Neutrophil (primary cell): ENCODE measurements around the gene MCM8.

Experiments used
- H3K27ac ChIP-seq: fragments of 200-600 bp; sonication (generic); 2 replicates; pipeline ENCODE4 v1.5.1; 2016; ENCODE audit warnings: mild to moderate bottlenecking, moderate library complexity
- H3K27me3 ChIP-seq: fragments of 200-600 bp; sonication (generic); 2 replicates; pipeline ENCODE4 v1.6.0; 2016; ENCODE audit warnings: mild to moderate bottlenecking
- H3K36me3 ChIP-seq: fragments of 200-600 bp; sonication (generic); 2 replicates; pipeline ENCODE4 v1.5.1; 2017
- H3K4me1 ChIP-seq, 2 experiments: fragments of 200-600 bp in 1 of 2; sonication (generic) in 1 of 2; 1 replicate in 1 of 2; 2 replicates in 1 of 2; pipeline versions ENCODE4 v1.5.1 to v1.6.1; 2013 to 2016; ENCODE audit warnings: low read depth in 1 of 2, low read length in 1 of 2, mild to moderate bottlenecking in 1 of 2, moderate library complexity in 1 of 2; ENCODE audit not compliant: control insufficient read depth in 1 of 2, insufficient read depth in 1 of 2
- H3K4me3 ChIP-seq, 2 experiments: fragments of 200-600 bp in 1 of 2; sonication (generic) in 1 of 2; 1 replicate in 1 of 2; 2 replicates in 1 of 2; pipeline ENCODE4 v1.5.1; 2013 to 2016; ENCODE audit warnings: low read depth in 1 of 2, low read length in 1 of 2, mild to moderate bottlenecking in 1 of 2, moderate library complexity in 1 of 2
- H3K9me3 ChIP-seq: fragments of 200-600 bp; sonication (generic); 2 replicates; pipeline ENCODE4 v1.5.1; 2016
- CTCF ChIP-seq: fragments of 200-600 bp; sonication (generic); IDR thresholded peaks from 2 replicates; pipeline ENCODE4 v1.5.1; 2016; ENCODE audit warnings: antibody characterized with exemption

Gene MCM8

DNA sequence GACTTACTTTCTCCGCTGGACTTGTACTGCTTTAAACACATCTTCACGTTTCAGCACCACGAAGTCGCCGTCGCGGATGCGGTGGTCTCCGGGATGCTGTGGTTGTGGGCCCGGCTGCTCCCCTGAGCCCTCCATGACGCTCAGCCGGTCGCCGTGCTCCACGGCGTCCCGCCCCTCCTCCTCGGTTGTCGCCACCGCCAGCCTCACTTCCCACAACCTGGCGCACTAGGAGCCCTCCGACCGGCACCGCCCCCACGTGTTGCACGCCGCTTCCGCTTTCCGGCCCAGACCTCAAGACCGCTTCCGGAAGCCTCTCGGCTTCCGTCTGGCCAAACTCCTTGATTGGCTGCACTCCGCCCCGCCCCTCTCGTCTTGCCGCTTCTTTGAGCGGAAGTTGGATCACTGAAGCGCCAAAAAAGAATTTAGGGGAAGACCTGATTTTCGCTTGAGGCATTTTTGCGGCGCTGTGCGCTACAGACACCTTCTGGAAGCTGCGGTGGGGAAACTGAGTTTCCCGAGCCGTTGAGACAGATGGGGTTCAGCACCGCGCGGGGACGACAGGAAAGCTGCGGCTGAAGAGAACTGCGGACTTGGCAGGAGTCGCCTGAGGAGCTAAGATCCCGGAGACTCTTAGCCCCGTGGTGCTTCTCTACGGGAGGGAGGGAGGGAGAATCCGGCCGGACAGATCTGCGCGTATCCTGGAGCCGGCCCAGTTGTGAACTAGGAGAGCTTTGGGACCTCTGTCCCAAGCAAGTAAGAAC, at the start of gene MCM8, which contains the start of gene TRMT6:
Gene MCM8, plus strand, starts transcription at position 382 of the 761 bp plus-strand sequence. CDS start 1,364 bp downstream, outside the sequence.
Gene TRMT6, minus strand, starts transcription at position 263 of the 761 bp plus-strand sequence. Its CDS starts 128 bp downstream, at position 135.
- peak within 1 kb of the TSS; percentile 68 for H3K27ac ChIP-seq
- H3K4me3 ChIP-seq, result peak within 1 kb of the TSS; percentile 82 to 84
- H3K27me3 ChIP-seq, result no peaks in the 10 kb centered on the region
- no peaks in the 10 kb centered on the region for H3K9me3 ChIP-seq
- H3K36me3 ChIP-seq, result peaks cover 28% of the 10 kb centered on the region
- TF ChIP-seq CTCF, result no peak
- H3K4me1 ChIP-seq, result peaks cover 51% of the 10 kb centered on the region in 2 experiments

GRCh38 chr20:5900908-5901307, 49.5 kb upstream of the MCM8 start:
- Histone ChIP-seq H3K36me3 (no peaks in the 10 kb centered on the region), H3K27ac (no peak overlapping the region), H3K4me3 (no peak overlapping the region), H3K9me3 (no peaks in the 10 kb centered on the region), H3K4me1 (peaks cover 5 to 6% of the 10 kb centered on the region in 2 experiments), H3K27me3 (peaks cover 23% of the 10 kb centered on the region)
- TF ChIP-seq CTCF, result no peak

GRCh38 chr20:5908981-5909380, 41.5 kb upstream of the MCM8 start:
- H3K4me3 ChIP-seq, result no peak overlapping the region
- TF ChIP-seq CTCF, result no peak
- H3K4me1 ChIP-seq, result peaks cover 0 to 8% of the 10 kb centered on the region in 2 experiments
- no peaks in the 10 kb centered on the region for H3K36me3 ChIP-seq
- no peak overlapping the region for H3K27ac ChIP-seq
- H3K9me3 ChIP-seq, result no peaks in the 10 kb centered on the region
- peaks cover 100% of the 10 kb centered on the region for H3K27me3 ChIP-seq

GRCh38 chr20:5910186-5910585, 40.3 kb upstream of the MCM8 start:
- H3K4me1 ChIP-seq, result peaks cover 0 to 8% of the 10 kb centered on the region in 2 experiments

GRCh38 chr20:5913166-5913565, 37.3 kb upstream of the MCM8 start:
- Histone ChIP-seq H3K4me1 (peaks cover 0 to 8% of the 10 kb centered on the region in 2 experiments), H3K36me3 (no peaks in the 10 kb centered on the region), H3K27me3 (peaks cover 90% of the 10 kb centered on the region), H3K9me3 (no peaks in the 10 kb centered on the region), H3K4me3 (no peak overlapping the region), H3K27ac (no peak overlapping the region)
- no peak for TF ChIP-seq CTCF

More at GRCh38 chr20:5910186-5910585, 40.3 kb upstream of the MCM8 start:
- no peaks in the 10 kb centered on the region for H3K36me3 ChIP-seq
- H3K27me3 ChIP-seq, result peaks cover 99% of the 10 kb centered on the region
- no peaks in the 10 kb centered on the region for H3K9me3 ChIP-seq
- no peak overlapping the region for H3K27ac ChIP-seq
- H3K4me3 ChIP-seq, result no peak overlapping the region
- no peak for TF ChIP-seq CTCF
